Heart right ventricle (tissue), 16 donors: Measurements from ENCODE around the gene KCNMA1. TPM values are rescaled to one million over a fixed set of nuclear protein-coding genes. Genes with fewer than 3 reads are reported as not detected.

Source experiments
- ATAC-seq, 8 donors: fragments of 200-7000 bp; cut with Tn5 transposase; one replicate each; pipeline ENCODE4 v1.9.1; 2020; ENCODE audit warnings: mild to moderate bottlenecking in 8 of 8, moderate library complexity in 8 of 8, moderate number of reproducible peaks in 1 of 8
- DNase-seq, 2 donors: peaks; one replicate each; pipeline ENCODE4 v3.0.0-alpha.2; 2020
- H3K27ac ChIP-seq, 10 donors: fragments of 200-600 bp; sonication (generic) in 2 of 10; one replicate each; pipeline versions ENCODE4 v1.5.0 to v1.8.0; 2020 to 2022; ENCODE audit warnings: mild to moderate bottlenecking in 3 of 10
- H3K27me3 ChIP-seq, 7 donors: fragments of 200-600 bp; one replicate each; pipeline ENCODE4 v1.8.0; 2021 to 2022; ENCODE audit warnings: mild to moderate bottlenecking in 2 of 7
- H3K36me3 ChIP-seq, 9 donors: fragments of 200-600 bp; sonication (generic) in 1 of 9; one replicate each; pipeline versions ENCODE4 v1.5.0 to v1.8.0; 2020 to 2022; ENCODE audit warnings: mild to moderate bottlenecking in 2 of 9
- H3K4me1 ChIP-seq, 9 donors: fragments of 200-600 bp; sonication (generic) in 1 of 9; one replicate each; pipeline versions ENCODE4 v1.5.0 to v1.8.0; 2020 to 2022; ENCODE audit warnings: mild to moderate bottlenecking in 4 of 9
- H3K4me3 ChIP-seq, 10 donors: fragments of 200-600 bp; sonication (generic) in 2 of 10; one replicate each; pipeline versions ENCODE4 v1.5.0 to v1.8.0; 2020 to 2022; ENCODE audit warnings: mild to moderate bottlenecking in 7 of 10, moderate library complexity in 2 of 10
- H3K9me3 ChIP-seq, 11 donors: fragments of 200-600 bp in 10 of 11; sonication (generic) in 2 of 11; one replicate each; pipeline versions ENCODE4 v1.5.0 to v1.8.0; 2013 to 2022; ENCODE audit warnings: mild to moderate bottlenecking in 2 of 11, control low read depth in 1 of 11, moderate library complexity in 1 of 11
- CTCF ChIP-seq, 9 donors: fragments of 200-600 bp; sonication (generic) in 2 of 9; IDR thresholded peaks; one replicate each; pipeline versions ENCODE4 v1.5.0 to v1.8.0; 2021 to 2022; ENCODE audit warnings: antibody characterized with exemption in 9 of 9, mild to moderate bottlenecking in 5 of 9, moderate library complexity in 1 of 9
- WGBS, 2 donors: extraction: QIAGEN DNeasy Blood & Tissue Kit; methylation state at CpG; one replicate each; pipeline ENCODE4 v1.1.7; 2013; ENCODE audit warnings: inconsistent platforms in 1 of 2; 5-methylcytosine and 5-hydroxymethylcytosine counted together
- intact Hi-C, 10 donors: fragments of 100-400 bp; cut with DNase I; formaldehyde crosslinking; loops; one replicate each; pipeline versions ENCODE4 v1.11.1 to v1.14.2; 2022
- polyA plus RNA-seq, 2 donors: library from polyadenylated mRNA; stranded (reverse); fragments of 200-250 nt; gene quantifications; one replicate each; pipeline ENCODE4 v1.2.3, GENCODE V29; 2013
- total RNA-seq, 10 donors: library from RNA; stranded (reverse); fragmentation: NEBNext Ultra II Directional in 3 of 10; extraction: Animal tissue kit (Norgen Biotek cat#: 25700) in 3 of 10; gene quantifications; one replicate each; pipeline versions ENCODE4 v1.2.1 to v1.2.4, GENCODE V29; 2021 to 2023
- donor health status: Arrhythmogenic right ventricular cardiomyopathy.
- donor health status: ischemic (EF 13 %, LVEDD 7.1; RV severe dilation, severe dysfunction).
- donor health status: healthy with polysubstance abuse.
- donor health status: DM: no; HTN: yes; CAD: no.
- donor health status: DM: no; HTN: no; CAD: no.
- donor health status: ischemic (EF 25% LVEDD 6.9; RV normal size, moderate dysfunction).
- donor health status: ischemic (EF 25% LVEDD 5.7; RV mildly dilated, moderate dysfunction).
- donor health status: healthy.
- donor health status: DM: yes; HTN: yes; CAD: no.
- donor health status: Ischemic cardiomyopathy.
- donor health status: ischemic (EF 35%, LVEDD 5.7; RV mildly dilated, moderate dysfunction).
- donor health status: nonischemic (EF 11% LVEDD 7.7; RV severe dilation, severe dysfunction).
- donor health status: DM: yes; HTN: yes; CAD: no.
- donor health status: PGD.
- donor health status: ischemic (EF 29% LVEDD 5.4; RV normal size, mild dysfunction).
- donor health status: nonischemic (EF 23%, LVEDD 6.1; RV moderate dilation, normal function).

The KCNMA1 gene
- total and polyA plus RNA-seq, 12 donors = 0.59 to 5.3 (median 1.6) TPM

- no peak overlapping the region for H3K4me3 ChIP-seq
- ATAC-seq = no peak
- intact Hi-C loops = no loop called here
- WGBS, 2 donors = 77 to 94% methylated on average over 3 of the region's 3 CpGs
- H3K4me1 ChIP-seq = peaks cover 0 to 22% (median 12%) of the 10 kb centered on the region in 9 donors
- peaks cover 0 to 6% (median 0%) of the 10 kb centered on the region in 11 donors for H3K9me3 ChIP-seq
- no peaks in the 10 kb centered on the region for H3K36me3 ChIP-seq
- no peak for TF ChIP-seq CTCF (IDR thresholded peaks at IDR 0.05)
- H3K27me3 ChIP-seq = no peaks in the 10 kb centered on the region
- no peak overlapping the region for H3K27ac ChIP-seq
- no peak for DNase-seq
Measured at GRCh38 chr10:77010430-77010829, 627.2 kb downstream of the KCNMA1 start.

GRCh38 chr10:77007834-77008233, 629.8 kb downstream of the KCNMA1 start:
- H3K27me3 ChIP-seq = no peaks in the 10 kb centered on the region
- intact Hi-C loops = loop anchor here in 4 of 10 donors (5.0 to 10.0 kb wide), 5 partner anchors 99 to 1603 kb away; partner anchors contain the start of gene ZNF503 (in 1 of the 4)
- no peak overlapping the region for H3K4me3 ChIP-seq
- no peak for TF ChIP-seq CTCF (IDR thresholded peaks at IDR 0.05)
- peaks cover 0 to 6% (median 0%) of the 10 kb centered on the region in 11 donors for H3K9me3 ChIP-seq
- DNase-seq (no peak), ATAC-seq (no peak)
- 72 to 83% methylated on average over 5 of the region's 5 CpGs for WGBS, 2 donors
- H3K36me3 ChIP-seq = no peaks in the 10 kb centered on the region
- no peak overlapping the region for H3K27ac ChIP-seq
- H3K4me1 ChIP-seq = peaks cover 0 to 19% (median 8%) of the 10 kb centered on the region in 9 donors

GRCh38 chr10:77006836-77007511, 630.6 kb downstream of the KCNMA1 start:
- no peak for DNase-seq
- intact Hi-C loops = loop anchor here in 4 of 10 donors (5.0 to 10.0 kb wide), 5 partner anchors 100 to 1602 kb away; partner anchors contain the start of gene ZNF503 (in 1 of the 4)
- WGBS, 2 donors = 77 to 85% methylated on average over 2 of the region's 2 CpGs

GRCh38 chr10:77005871-77006270, 631.7 kb downstream of the KCNMA1 start:
- DNase-seq (no peak), ATAC-seq (no peak)
- Histone ChIP-seq H3K4me3 (no peak overlapping the region), H3K27me3 (peaks cover 0 to 5% (median 0%) of the 10 kb centered on the region in 7 donors), H3K9me3 (peaks cover 0 to 6% (median 0%) of the 10 kb centered on the region in 11 donors), H3K36me3 (no peaks in the 10 kb centered on the region), H3K4me1 (peaks cover 0 to 5% (median 0%) of the 10 kb centered on the region in 9 donors), H3K27ac (no peak overlapping the region)
- TF ChIP-seq CTCF (IDR thresholded peaks at IDR 0.05) = no peak
- intact Hi-C loops = loop anchor here in 4 of 10 donors (5.0 to 10.0 kb wide), 5 partner anchors 101 to 1601 kb away; partner anchors contain the start of gene ZNF503 (in 1 of the 4)

More at GRCh38 chr10:77006836-77007511, 630.6 kb downstream of the KCNMA1 start:
- no peaks in the 10 kb centered on the region for H3K36me3 ChIP-seq
- ATAC-seq = no peak
- peaks cover 0 to 6% (median 0%) of the 10 kb centered on the region in 11 donors for H3K9me3 ChIP-seq
- H3K4me1 ChIP-seq = peaks cover 0 to 11% (median 0%) of the 10 kb centered on the region in 9 donors
- H3K27ac ChIP-seq = no peak overlapping the region
- no peaks in the 10 kb centered on the region for H3K27me3 ChIP-seq
- TF ChIP-seq CTCF (IDR thresholded peaks at IDR 0.05) = no peak
- no peak overlapping the region for H3K4me3 ChIP-seq
